NCI-H526 (cell line): ENCODE results near the gene MYH9.

Source experiments
- DNase-seq, 2 experiments: peaks; one replicate each; lab custom pipeline; 2025; lab: John Stamatoyannopoulos, UW

MYH9 gene

GRCh38 chr22:36330655-36331305 lies 57.0 kb downstream of the MYH9 start:
- DNase-seq, result no peak

- no peak for DNase-seq
Measured at GRCh38 chr22:36330127-36330526, 57.6 kb downstream of the MYH9 start.

- DNase-seq, result peak; percentile 83 to 88
Measured at GRCh38 chr22:36329254-36330078, 58.3 kb downstream of the MYH9 start.

GRCh38 chr22:36328635-36329253 lies 59.0 kb downstream of the MYH9 start:
- DNase-seq, result peak in 1 of 2 experiments; percentile 30

- no peak for DNase-seq
Measured at GRCh38 chr22:36327922-36328551, 59.7 kb downstream of the MYH9 start.

GRCh38 chr22:36326178-36327161 lies 61.3 kb downstream of the MYH9 start:
- no peak for DNase-seq

- DNase-seq, result no peak
Measured at GRCh38 chr22:36325154-36326031, 62.4 kb downstream of the MYH9 start.

- DNase-seq, result no peak
Measured at GRCh38 chr22:36324414-36324813, 63.4 kb downstream of the MYH9 start.

- DNase-seq, result no peak
Measured at GRCh38 chr22:36323855-36324331, 63.9 kb downstream of the MYH9 start.

GRCh38 chr22:36323182-36323854 lies 64.4 kb downstream of the MYH9 start:
- no peak for DNase-seq

GRCh38 chr22:36322602-36322915 lies 65.2 kb downstream of the MYH9 start:
- no peak for DNase-seq

GRCh38 chr22:36321797-36322601 lies 65.8 kb downstream of the MYH9 start:
- no peak for DNase-seq

GRCh38 chr22:36320553-36320952 lies 67.2 kb downstream of the MYH9 start:
- no peak for DNase-seq

GRCh38 chr22:36319595-36320497 lies 67.9 kb downstream of the MYH9 start:
- DNase-seq, result no peak

GRCh38 chr22:36318442-36318841 lies 69.3 kb downstream of the MYH9 start:
- no peak for DNase-seq

GRCh38 chr22:36317658-36318271 lies 70.0 kb downstream of the MYH9 start:
- DNase-seq, result no peak

GRCh38 chr22:36316419-36316818 lies 71.3 kb downstream of the MYH9 start:
- no peak for DNase-seq
